GM18511 (cell line): ENCODE data around the gene TEX54.
A peak's percentile ranks its signal among the peaks of the same experiment; 100 is the strongest.
"Not testable (repeated sequence)": the region's sequence is repeated elsewhere in the genome, so short reads cannot be mapped to it uniquely, and the experiment has no call there.

Experiments used
- ATAC-seq: cut with Tn5 transposase; IDR thresholded peaks from one replicate; pipeline ENCODE4 v1.9.1; 2021; ENCODE audit warnings: mild to moderate bottlenecking, moderate library complexity; ENCODE audit not compliant: unreplicated experiment

TEX54 gene

GRCh38 chr11:62832336-62833234 is at the start of gene TEX54:
TEX54 (minus strand) TSS chr11:62832841.
- ATAC-seq, result peak; percentile 16

GRCh38 chr11:62882431-62882749 is 49.7 kb upstream of the TEX54 start:
- ATAC-seq, result no peak

- ATAC-seq, result peak; percentile 57
These were observed 49.2 kb upstream of the TEX54 start for GRCh38 chr11:62881579-62882430.

GRCh38 chr11:62880803-62881578 is 48.4 kb upstream of the TEX54 start, which contains the start of gene SLC3A2:
SLC3A2 (plus strand) TSS chr11:62880896; CDS start chr11:62881024, 128 bp downstream.
- peak; percentile 80 for ATAC-seq

- ATAC-seq, result peak; percentile 39
These were observed 47.7 kb upstream of the TEX54 start for GRCh38 chr11:62880231-62880802.

GRCh38 chr11:62879235-62879978 is 46.8 kb upstream of the TEX54 start:
- ATAC-seq, result no peak

- ATAC-seq, result no peak
These were observed 44.1 kb upstream of the TEX54 start for GRCh38 chr11:62876712-62877111.

- no peak for ATAC-seq
These were observed 43.2 kb upstream of the TEX54 start for GRCh38 chr11:62875698-62876478.

GRCh38 chr11:62874851-62875250 is 42.2 kb upstream of the TEX54 start:
- ATAC-seq, result no peak

- no peak for ATAC-seq
These were observed 33.0 kb upstream of the TEX54 start for GRCh38 chr11:62865635-62866034.

GRCh38 chr11:62863687-62864335 is 31.2 kb upstream of the TEX54 start:
- no peak for ATAC-seq

GRCh38 chr11:62861564-62862192 is 29.0 kb upstream of the TEX54 start:
- not testable (repeated sequence) for ATAC-seq

GRCh38 chr11:62860835-62861563 is 28.4 kb upstream of the TEX54 start:
- no peak for ATAC-seq

GRCh38 chr11:62859281-62859703 is 26.7 kb upstream of the TEX54 start:
- not testable (repeated sequence) for ATAC-seq

- no peak for ATAC-seq
These were observed 25.6 kb upstream of the TEX54 start for GRCh38 chr11:62858201-62858600.

GRCh38 chr11:62857541-62857982 is 24.9 kb upstream of the TEX54 start:
- ATAC-seq, result no peak

- no peak for ATAC-seq
These were observed 23.8 kb upstream of the TEX54 start for GRCh38 chr11:62856333-62856895.
